SK-N-DZ (cell line): ENCODE data around the gene NKAPD1. TPM values are rescaled to one million over a fixed set of nuclear protein-coding genes. Genes with fewer than 3 reads are reported as not detected.
"Not testable (repeated sequence)": the region's sequence is repeated elsewhere in the genome, so short reads cannot be mapped to it uniquely, and the experiment has no call there.

Source experiments
- DNase-seq: peaks from one replicate; pipeline ENCODE4 v3.0.0-alpha.2; 2015; ENCODE audit warnings: low spot score
- polyA plus RNA-seq, 2 experiments: library from polyadenylated mRNA; depleted of rRNA; stranded (reverse); fragments of >200 nt; gene quantifications; 2 replicates each; pipeline ENCODE4 v1.2.3, GENCODE V29; 2014

Gene NKAPD1, protein sequence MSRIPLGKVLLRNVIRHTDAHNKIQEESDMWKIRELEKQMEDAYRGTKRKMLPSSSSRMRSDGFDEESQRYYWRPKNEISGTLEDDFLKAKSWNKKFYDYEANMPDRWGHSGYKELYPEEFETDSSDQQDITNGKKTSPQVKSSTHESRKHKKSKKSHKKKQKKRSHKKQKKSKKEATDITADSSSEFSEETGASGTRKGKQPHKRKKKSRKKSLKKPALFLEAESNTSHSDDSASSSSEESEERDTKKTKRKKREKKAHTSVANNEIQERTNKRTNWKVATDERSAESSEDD
- polyA plus RNA-seq (2014; cell fraction: cytosol; rRNA removed): 16.6 and 18.8 TPM in 2 replicates
- 9.9 and 12.8 TPM in 2 replicates for polyA plus RNA-seq (2014; cell fraction: nucleus; rRNA removed)

DNA sequence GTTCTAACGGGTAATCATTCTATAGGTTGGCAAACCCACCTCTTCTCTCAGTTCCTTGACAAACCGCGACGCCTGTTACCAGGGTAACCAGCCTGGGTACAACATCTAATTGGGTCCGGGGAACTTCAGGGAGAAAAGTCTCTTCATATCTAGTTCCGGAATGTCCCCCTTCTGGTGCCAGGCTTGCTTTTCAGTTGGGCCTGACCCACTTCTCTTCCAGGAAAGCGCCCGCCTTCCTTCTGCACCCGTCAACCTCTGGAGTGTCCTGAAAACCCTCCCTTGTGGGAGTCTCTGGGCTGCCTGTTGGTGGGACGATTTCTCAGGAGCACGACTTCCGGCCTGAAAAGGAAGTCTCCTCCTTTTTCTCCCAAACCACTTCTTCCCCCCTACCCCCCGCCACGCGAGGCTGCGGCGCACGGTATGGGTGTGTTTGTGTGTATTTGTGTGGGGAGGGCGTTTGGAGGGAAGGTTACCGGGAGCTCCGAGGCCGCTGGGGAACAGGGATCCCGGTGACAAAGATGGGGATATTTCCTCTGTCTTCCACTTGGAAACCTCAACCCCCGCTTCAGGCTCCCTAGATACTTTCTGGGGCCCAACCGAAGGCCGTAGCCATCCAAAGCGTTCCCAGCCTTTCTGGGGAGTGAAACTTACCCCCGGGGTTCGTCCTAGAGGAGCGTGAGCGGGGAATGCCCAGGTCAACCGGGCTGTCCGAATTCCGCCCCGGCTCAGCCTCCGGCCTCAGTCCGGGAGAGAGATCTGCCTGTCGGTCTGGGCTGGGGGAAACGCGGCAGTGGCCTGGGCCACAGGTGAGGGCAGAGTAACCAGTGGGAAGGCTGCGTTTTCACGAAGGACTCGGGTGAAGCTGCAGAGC lies at the start of gene NKAPD1, which contains the start of gene PIH1D2:
Gene NKAPD1 (plus strand): TSS at position 359 of the 871 bp plus-strand sequence. CDS start 1,276 bp downstream, outside the sequence.
Gene PIH1D2 (minus strand): TSS at position 77 of the 871 bp plus-strand sequence. CDS start 843 bp downstream, outside the sequence.
- peak; percentile 77 for DNase-seq

GRCh38 chr11:112024773-112025678 lies 49.1 kb upstream of the NKAPD1 start, which contains the start of gene DLAT:
Gene DLAT, plus strand, starts transcription at chr11:112025408. Its CDS starts 65 bp downstream, at chr11:112025473.
- peak; percentile 91 for DNase-seq

GRCh38 chr11:112025707-112026106 lies 48.4 kb upstream of the NKAPD1 start:
- DNase-seq: peak; percentile 1

DNA sequence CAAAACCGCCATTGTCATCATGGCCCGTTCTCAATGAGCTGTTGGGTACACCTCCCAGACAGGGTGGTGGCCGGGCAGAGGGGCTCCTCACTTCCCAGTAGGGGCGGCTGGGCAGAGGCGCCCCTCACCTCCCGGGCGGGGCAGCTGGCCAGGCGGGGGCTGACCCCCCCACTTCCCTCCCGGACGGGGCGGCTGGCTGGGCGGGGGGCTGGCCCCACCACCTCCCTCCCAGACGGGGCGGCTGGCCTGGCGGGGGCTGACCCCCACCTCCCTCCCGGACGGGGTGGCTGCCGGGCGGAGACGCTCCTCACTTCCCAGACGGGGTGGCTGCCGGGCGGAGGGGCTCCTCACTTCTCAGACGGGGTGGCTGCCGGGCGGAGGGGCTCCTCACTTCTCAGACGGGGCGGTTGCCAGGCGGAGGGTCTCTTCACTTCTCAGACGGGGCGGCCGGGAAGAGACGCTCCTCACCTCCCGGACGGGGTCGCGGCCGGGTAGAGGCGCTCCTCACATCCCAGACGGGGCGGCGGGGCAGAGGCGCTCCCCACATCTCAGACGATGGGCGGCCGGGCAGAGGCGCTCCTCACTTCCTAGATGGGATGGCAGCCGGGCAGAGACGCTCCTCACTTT lies 47.2 kb upstream of the NKAPD1 start:
- DNase-seq: not testable (repeated sequence)

- DNase-seq: no peak
Observed at GRCh38 chr11:112029460-112029859, 44.6 kb upstream of the NKAPD1 start.

GRCh38 chr11:112033902-112034301 lies 40.2 kb upstream of the NKAPD1 start:
- no peak for DNase-seq

DNA sequence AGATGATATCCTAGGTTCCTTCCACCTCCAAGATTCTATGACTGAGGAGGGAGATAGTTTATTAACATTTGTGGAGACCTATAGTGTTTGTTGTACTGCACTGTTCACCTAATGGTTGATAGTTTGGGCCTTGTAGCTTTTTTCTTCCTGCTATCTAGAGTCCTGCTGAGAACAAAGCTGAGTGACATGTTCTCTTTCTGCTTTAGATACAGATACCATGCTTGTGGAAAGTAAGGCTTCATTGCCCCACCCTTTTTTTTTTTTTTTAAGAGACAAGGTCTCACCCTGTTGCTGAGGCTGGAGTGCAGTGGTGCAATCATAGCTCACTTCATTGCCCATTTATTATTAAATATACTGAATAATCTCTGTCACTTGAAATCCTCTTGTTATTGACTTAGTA lies 36.6 kb upstream of the NKAPD1 start:
- DNase-seq: no peak

DNA sequence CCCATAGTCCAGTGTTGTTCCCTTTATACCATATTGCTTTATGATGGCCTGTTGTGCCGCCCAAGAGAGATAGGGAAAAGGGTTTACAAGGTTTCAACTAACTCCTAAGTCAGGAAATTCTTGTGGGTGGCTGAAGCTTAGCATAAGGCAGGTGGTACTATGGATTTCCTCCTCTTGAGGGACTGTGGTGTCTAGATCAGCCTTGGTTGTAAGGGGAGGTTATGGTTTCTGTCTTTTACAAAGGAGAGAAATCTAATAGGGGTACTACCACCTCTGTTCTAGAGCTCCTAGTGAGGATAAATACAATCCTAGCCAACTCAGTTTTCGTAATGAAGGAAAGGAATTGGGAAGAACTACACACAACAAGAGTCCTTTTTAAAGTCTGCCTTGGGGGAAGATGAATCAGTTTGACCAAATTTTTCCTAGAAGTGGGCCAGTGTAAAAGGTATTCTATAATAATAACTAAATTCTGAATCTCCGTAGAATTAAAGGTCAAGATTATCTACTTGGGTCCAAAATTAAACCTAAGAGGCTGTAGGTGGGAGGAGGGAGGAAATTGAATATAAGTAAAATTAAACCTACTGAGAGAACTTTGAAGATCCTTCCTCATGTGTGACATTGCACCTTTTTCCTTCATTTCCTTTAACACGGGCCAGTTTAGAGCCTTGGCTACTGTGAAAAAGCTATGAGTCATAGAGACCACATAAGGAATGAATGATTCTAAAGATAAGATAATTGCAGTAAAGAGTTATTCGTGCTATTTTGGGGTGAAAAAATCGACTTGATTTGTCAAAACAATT lies 31.7 kb upstream of the NKAPD1 start:
- DNase-seq: no peak

DNA sequence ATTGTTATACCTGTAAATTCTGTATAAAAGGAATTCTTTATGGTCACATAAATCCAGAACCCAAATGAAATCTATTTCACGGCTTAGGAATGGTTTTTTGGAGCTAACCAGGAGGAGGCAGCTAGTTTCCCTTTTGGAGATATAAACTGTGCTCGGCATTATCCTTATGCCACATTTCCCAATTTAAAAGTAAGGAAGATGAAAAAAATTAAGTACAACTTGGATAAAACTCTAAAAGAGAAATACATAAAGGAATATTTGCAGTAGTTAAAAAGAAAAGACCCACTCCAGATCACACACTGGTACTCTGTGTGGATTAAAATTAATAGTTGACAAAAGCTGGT lies 31.2 kb upstream of the NKAPD1 start:
- DNase-seq: no peak

DNA sequence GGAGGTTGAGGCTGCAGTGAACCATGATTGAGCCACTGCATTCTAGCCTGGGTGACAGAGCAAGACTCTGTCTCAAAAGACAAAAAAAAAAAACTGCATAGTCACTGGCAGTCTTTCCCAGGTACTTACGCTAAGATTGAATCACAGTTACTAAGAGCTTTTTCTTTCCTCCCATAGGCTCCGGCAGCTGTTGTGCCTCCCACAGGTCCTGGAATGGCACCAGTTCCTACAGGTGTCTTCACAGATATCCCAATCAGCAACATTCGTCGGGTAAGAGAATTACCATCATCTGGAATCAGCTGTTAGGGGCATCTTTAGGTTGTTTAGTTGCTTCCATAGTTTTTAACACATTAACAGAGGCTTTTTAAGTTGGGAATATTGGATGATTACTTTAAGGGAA lies 29.1 kb upstream of the NKAPD1 start:
- DNase-seq: no peak

- DNase-seq: not testable (repeated sequence)
Observed at GRCh38 chr11:112046647-112047046, 27.5 kb upstream of the NKAPD1 start.

- not testable (repeated sequence) for DNase-seq
Observed at GRCh38 chr11:112048256-112048655, 25.8 kb upstream of the NKAPD1 start.

DNA sequence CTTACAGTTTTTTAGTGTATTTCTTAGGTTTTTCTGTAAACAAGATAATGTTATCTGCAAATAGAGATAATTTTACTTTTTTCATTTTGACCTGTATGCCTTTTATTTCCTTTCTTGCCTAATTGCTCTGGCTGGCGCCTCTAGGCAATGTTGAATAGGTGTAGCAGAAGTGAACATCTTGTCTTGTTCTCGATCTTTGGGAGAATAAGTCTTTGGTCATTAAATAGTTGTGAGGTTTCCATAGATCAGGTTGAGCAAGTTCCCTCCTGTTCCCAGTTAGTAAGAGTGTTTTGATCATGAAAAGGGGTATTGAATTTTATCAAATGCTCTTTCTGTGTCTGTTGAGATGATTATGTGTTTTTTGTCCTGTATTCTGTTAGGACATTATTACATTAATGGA lies 24.3 kb upstream of the NKAPD1 start:
- DNase-seq: no peak

DNA sequence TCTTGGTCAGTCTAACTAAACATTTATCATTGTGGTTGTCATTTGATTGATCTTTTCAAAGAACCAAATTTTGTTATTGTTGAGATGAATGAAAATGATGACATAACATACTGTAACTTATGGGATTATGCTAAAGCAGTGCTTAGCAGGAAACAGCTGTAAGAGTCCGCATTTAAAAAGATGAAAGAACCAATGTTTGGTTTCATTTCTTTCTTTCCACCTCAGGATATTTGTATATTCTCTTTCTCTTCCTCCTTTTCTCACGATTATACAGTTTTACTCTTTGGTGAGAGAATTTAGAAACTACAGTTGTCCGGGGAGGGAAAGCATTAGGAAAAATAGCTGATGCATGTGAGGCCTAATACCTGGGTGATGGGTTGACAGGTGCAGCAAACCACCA lies 23.4 kb upstream of the NKAPD1 start:
- no peak for DNase-seq

GRCh38 chr11:112051768-112052167 lies 22.3 kb upstream of the NKAPD1 start:
- DNase-seq: no peak

GRCh38 chr11:112057170-112057569 lies 16.9 kb upstream of the NKAPD1 start:
- no peak for DNase-seq

DNA sequence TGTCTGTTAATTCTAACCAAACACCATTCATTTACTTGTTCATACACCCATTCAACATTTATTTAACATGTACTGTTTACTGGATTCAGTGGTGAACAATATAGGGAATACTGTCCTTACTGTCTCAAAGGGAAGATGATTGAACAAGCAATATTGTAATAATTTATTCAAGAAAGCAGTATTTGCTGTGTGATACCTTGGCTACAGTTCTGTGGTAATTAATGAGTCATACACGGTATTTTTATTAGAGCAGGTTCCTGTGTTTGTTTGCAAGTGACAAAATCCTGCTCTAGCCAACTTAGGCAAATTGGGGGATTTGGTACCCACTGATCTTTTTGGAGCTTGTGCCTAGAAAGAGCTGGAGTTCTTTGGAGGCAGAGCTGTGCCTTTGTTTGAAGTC lies 16.0 kb upstream of the NKAPD1 start:
- no peak for DNase-seq

DNA sequence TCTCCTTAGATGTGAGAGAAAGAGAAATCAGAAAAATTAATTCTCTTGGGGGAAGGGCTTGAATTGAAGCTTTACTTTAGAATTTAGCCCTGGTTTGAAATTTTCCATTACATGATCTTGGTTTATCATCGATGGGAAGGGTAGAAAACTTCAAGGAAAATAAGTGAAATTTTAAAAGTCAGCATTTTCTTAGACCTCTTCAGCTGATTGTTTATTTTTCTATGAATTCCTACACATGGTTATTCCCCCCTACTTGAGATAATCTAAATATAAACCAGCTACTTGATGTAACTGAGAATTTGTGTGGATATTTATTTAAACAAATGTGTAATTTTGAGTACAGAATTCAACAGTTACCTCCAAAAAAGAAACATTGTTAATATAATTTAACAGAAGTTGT lies 11.2 kb upstream of the NKAPD1 start:
- no peak for DNase-seq

DNA sequence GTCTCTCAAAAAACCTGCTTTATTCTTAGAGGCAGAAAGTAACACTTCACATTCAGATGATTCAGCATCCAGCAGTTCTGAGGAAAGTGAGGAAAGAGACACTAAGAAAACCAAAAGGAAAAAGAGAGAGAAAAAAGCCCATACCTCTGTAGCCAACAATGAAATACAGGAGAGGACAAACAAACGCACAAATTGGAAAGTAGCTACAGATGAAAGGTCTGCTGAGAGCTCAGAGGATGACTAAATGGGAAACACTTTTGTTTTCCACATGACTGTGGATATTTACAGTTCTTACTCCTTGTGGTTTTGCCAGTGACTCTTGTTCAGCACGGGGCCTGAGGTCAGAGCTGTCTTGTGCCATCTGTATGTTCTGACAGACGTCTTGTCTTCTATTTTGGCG lies 8.6 kb downstream of the NKAPD1 start:
- no peak for DNase-seq

DNA sequence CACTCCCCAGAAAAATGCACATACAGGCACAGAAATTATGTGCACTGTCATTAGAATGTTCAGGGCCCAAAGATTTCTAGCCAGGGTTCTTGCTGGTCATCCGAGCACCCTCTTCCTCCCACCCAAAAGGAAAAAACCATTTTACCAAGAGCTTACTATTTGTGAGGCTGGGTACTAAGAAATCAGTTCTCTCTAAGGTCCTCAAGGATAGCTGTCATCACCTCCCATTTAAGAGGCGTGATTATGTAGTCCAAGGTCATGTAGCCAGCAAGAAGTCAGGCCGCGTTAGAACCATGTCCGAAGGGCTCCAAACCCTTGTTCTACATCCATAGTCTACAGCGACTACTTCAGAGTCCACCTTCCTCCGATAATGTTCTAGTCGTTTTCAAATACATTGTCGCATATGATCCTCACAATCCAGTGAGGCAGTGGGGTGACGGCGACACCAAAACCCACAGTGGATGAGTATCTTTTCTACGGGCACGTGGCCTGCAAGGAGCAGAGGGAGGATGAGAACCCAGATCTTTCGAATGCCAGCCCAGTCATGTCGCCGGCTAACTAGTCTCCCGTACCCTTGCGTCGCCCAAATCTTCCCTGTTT lies 11.8 kb downstream of the NKAPD1 start:
- DNase-seq: no peak
